Common myeloid progenitor, CD34-positive (primary cell): ENCODE data around the gene ZNF362.

ENCODE experiments used
- CTCF ChIA-PET: fragments of 350-600 bp; sonication (Branson Sonifier 250); formaldehyde crosslinking; loops from one replicate; lab custom pipeline; 2021; ENCODE audit warnings: antibody characterized with exemption; lab: Charles Lee
- POLR2A ChIA-PET: fragments of 350-600 bp; sonication (Branson Sonifier 250); formaldehyde crosslinking; loops from one replicate; lab custom pipeline; 2021; ENCODE audit warnings: antibody characterized with exemption; lab: Charles Lee
- DNase-seq, 3 donors: peaks; one replicate each; pipeline versions ENCODE4 v3.0.0 to v3.0.0-alpha.2; 2013
- H3K27ac ChIP-seq, 2 experiments: 1 replicate in 1 of 2; 2 replicates in 1 of 2; pipeline ENCODE4 v1.7.0; 2013; ENCODE audit warnings: inconsistent platforms in 2 of 2, low read length in 2 of 2, mild to moderate bottlenecking in 2 of 2, low read depth in 1 of 2, moderate library complexity in 1 of 2; ENCODE audit not compliant: severe bottlenecking in 2 of 2, insufficient read depth in 1 of 2, poor library complexity in 1 of 2
- H3K27me3 ChIP-seq, 5 experiments: replicated peaks in 2 of 5; 1 replicate in 3 of 5; 2 replicates in 2 of 5; pipeline versions ENCODE4 v1.6.1 to v1.7.0; 2013; ENCODE audit warnings: low read length in 4 of 5, mild to moderate bottlenecking in 2 of 5, moderate library complexity in 2 of 5, inconsistent platforms in 1 of 5; ENCODE audit not compliant: insufficient read depth in 5 of 5, control insufficient read depth in 4 of 5
- H3K36me3 ChIP-seq, 4 experiments: 1 replicate in 2 of 4; 2 replicates in 2 of 4; pipeline versions ENCODE4 v1.6.1 to v1.7.0; 2013; ENCODE audit warnings: low read length in 3 of 4, control low read depth in 1 of 4, mild to moderate bottlenecking in 1 of 4; ENCODE audit not compliant: control insufficient read depth in 4 of 4, insufficient read depth in 4 of 4
- H3K4me1 ChIP-seq, 4 experiments: 1 replicate in 3 of 4; 2 replicates in 1 of 4; pipeline versions ENCODE4 v1.6.1 to v1.7.1; 2013; ENCODE audit warnings: low read length in 3 of 4, mild to moderate bottlenecking in 3 of 4, control low read depth in 1 of 4, inconsistent platforms in 1 of 4, moderate library complexity in 1 of 4; ENCODE audit not compliant: control insufficient read depth in 4 of 4, insufficient read depth in 4 of 4; ENCODE audit errors: control extremely low read depth in 1 of 4
- H3K4me3 ChIP-seq, 7 experiments: 1 replicate in 4 of 7; 2 replicates in 3 of 7; pipeline versions ENCODE4 v1.5.1 to v1.7.0; 2013; ENCODE audit warnings: mild to moderate bottlenecking in 7 of 7, low read length in 6 of 7, moderate library complexity in 6 of 7, inconsistent platforms in 2 of 7, low read depth in 2 of 7, control low read depth in 1 of 7; ENCODE audit not compliant: insufficient read depth in 4 of 7, control insufficient read depth in 1 of 7; ENCODE audit errors: extremely low read depth in 1 of 7
- H3K9me3 ChIP-seq, 5 experiments: 1 replicate in 4 of 5; 2 replicates in 1 of 5; pipeline versions ENCODE4 v1.6.1 to v1.7.1; 2013; ENCODE audit warnings: low read length in 4 of 5, mild to moderate bottlenecking in 2 of 5, inconsistent platforms in 1 of 5, low read depth in 1 of 5, moderate library complexity in 1 of 5; ENCODE audit not compliant: control insufficient read depth in 4 of 5, insufficient read depth in 2 of 5; ENCODE audit errors: control extremely low read depth in 1 of 5
- WGBS: methylation state at CpG from one replicate; pipeline ENCODE4 v1.1.5; 2013; ENCODE audit not compliant: insufficient coverage; 5-methylcytosine and 5-hydroxymethylcytosine counted together

ZNF362 gene

GRCh38 chr1:33274446-33274845 is 18.2 kb downstream of the ZNF362 start:
- CTCF ChIA-PET, result interaction anchor here (1.9 kb wide), 1 partner anchor 10 kb away, joined by 7 read pairs; no protein-coding TSS in a partner anchor
- H3K27me3 ChIP-seq, result no peaks in the 10 kb centered on the region
- H3K4me3 ChIP-seq, result no peak overlapping the region
- no peak for DNase-seq
- peaks cover 14 to 71% (median 46%) of the 10 kb centered on the region in 4 experiments for H3K36me3 ChIP-seq
- H3K4me1 ChIP-seq, result peaks cover 0 to 2% (median 0%) of the 10 kb centered on the region in 4 experiments
- POLR2A ChIA-PET, result no interaction called here
- no peaks in the 10 kb centered on the region for H3K9me3 ChIP-seq
- no peak overlapping the region for H3K27ac ChIP-seq
- no CpG with 5 or more reads among the region's 1 CpG for WGBS

- ChIA-PET POLR2A (no interaction called here), CTCF (interaction anchor here (1.9 kb wide), 1 partner anchor 10 kb away, joined by 7 read pairs; no protein-coding TSS in a partner anchor)
- WGBS, result 94% methylated on average over 6 of the region's 6 CpGs
- H3K9me3 ChIP-seq, result no peaks in the 10 kb centered on the region
- no peaks in the 10 kb centered on the region for H3K27me3 ChIP-seq
- peak; percentile 11 to 64 (median 33) for DNase-seq
- H3K4me3 ChIP-seq, result no peak overlapping the region
- H3K36me3 ChIP-seq, result peaks cover 18 to 70% (median 46%) of the 10 kb centered on the region in 4 experiments
- no peak overlapping the region for H3K27ac ChIP-seq
- H3K4me1 ChIP-seq, result peaks cover 0 to 2% (median 0%) of the 10 kb centered on the region in 4 experiments
Observed at GRCh38 chr1:33275195-33275594, 18.9 kb downstream of the ZNF362 start.

GRCh38 chr1:33275706-33276572 is 19.6 kb downstream of the ZNF362 start:
- H3K36me3 ChIP-seq, result peaks cover 18 to 69% (median 44%) of the 10 kb centered on the region in 4 experiments
- no peaks in the 10 kb centered on the region for H3K27me3 ChIP-seq
- DNase-seq, result no peak
- ChIA-PET POLR2A (no interaction called here), CTCF (no interaction called here)
- H3K27ac ChIP-seq, result no peak overlapping the region
- H3K9me3 ChIP-seq, result no peaks in the 10 kb centered on the region
- WGBS, result 96% methylated on average over 40 of the region's 45 CpGs
- no peak overlapping the region for H3K4me3 ChIP-seq
- H3K4me1 ChIP-seq, result peaks cover 0 to 2% (median 0%) of the 10 kb centered on the region in 4 experiments

DNA sequence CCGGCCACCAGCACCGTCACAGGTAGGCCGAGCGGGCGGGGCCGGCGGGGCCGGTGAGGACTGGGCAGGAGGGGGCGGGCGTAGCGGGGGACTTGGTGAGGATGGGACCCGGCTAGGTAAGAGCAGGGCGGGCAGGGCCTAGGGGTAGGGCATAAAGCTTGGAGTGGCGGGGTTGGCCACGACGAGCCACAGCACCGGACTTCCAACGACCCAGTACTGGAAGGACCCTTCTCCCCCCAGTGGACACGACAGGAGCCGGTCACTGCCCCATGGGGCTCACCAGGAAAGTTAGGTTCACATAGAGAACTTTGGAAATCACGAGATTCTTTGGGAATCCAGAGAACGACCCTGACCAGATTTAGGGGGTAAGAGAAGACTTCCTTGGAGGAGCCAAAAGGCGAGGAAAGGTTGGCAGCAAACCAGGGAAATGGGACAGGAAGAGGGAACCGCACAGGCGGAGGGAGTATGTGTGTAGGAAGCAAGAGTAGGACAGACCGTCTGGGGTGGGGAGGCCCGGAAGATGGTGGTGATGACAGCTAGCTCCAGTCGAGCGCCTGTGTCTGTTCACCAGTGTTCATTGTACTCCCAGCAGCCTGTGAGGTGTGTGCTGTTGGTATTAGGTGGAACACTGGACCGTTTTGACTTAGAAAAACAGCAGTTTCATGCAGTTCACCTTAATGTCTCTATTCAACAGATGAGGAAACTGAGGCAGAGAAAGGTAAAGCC is 20.4 kb downstream of the ZNF362 start:
- 94% methylated on average over 29 of the region's 30 CpGs for WGBS

GRCh38 chr1:33277488-33278084 is 21.3 kb downstream of the ZNF362 start:
- Histone ChIP-seq H3K9me3 (no peaks in the 10 kb centered on the region), H3K27ac (no peak overlapping the region), H3K4me1 (peaks cover 0 to 2% (median 0%) of the 10 kb centered on the region in 4 experiments), H3K4me3 (no peak overlapping the region), H3K27me3 (no peaks in the 10 kb centered on the region), H3K36me3 (peaks cover 25 to 75% (median 52%) of the 10 kb centered on the region in 4 experiments)
- WGBS, result 85% methylated on average over 9 of the region's 11 CpGs
- POLR2A ChIA-PET, result no interaction called here
- CTCF ChIA-PET, result interaction anchor here (1.0 kb wide), 1 partner anchor 18 kb away, joined by 4 read pairs; no protein-coding TSS in a partner anchor
- DNase-seq, result no peak

More for the DNA sequence above, 20.4 kb downstream of the ZNF362 start:
- no peaks in the 10 kb centered on the region for H3K27me3 ChIP-seq
- H3K4me3 ChIP-seq, result no peak overlapping the region
- POLR2A ChIA-PET, result no interaction called here
- H3K27ac ChIP-seq, result no peak overlapping the region
- H3K36me3 ChIP-seq, result peaks cover 24 to 71% (median 49%) of the 10 kb centered on the region in 4 experiments
- CTCF ChIA-PET, result no interaction called here
- no peaks in the 10 kb centered on the region for H3K9me3 ChIP-seq
- DNase-seq, result no peak
- peaks cover 0 to 2% (median 0%) of the 10 kb centered on the region in 4 experiments for H3K4me1 ChIP-seq

DNA sequence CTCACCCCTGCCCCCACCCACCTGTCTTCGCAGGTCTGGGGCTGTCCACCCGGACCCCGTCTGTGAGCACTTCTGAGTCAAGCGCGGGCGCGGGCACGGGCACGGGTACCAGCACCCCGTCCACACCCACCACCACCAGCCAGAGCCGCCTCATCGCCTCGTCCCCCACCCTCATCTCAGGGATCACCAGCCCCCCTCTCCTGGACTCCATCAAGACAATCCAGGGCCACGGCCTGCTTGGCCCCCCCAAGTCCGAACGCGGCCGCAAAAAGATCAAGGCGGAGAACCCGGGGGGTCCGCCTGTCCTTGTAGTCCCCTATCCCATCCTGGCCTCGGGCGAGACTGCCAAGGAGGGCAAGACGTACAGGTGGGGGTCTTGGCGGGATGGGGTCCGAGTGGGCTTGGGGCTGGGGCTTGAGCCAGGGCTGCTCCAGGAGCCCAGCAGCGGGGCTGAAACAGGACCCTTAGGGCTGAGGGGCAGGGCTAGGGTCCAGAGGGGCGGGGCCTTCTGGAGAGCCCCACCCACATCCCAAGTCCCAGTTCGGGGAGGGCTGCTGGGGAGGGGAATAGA is 23.9 kb downstream of the ZNF362 start:
- H3K4me1 ChIP-seq, result no peaks in the 10 kb centered on the region
- no peaks in the 10 kb centered on the region for H3K27me3 ChIP-seq
- ChIA-PET POLR2A (no interaction called here), CTCF (interaction anchor here (0.8 kb wide), 1 partner anchor 61 kb away, joined by 3 read pairs; no protein-coding TSS in a partner anchor)
- no peak for DNase-seq
- no peaks in the 10 kb centered on the region for H3K9me3 ChIP-seq
- H3K36me3 ChIP-seq, result peaks cover 30 to 86% (median 53%) of the 10 kb centered on the region in 4 experiments
- H3K4me3 ChIP-seq, result no peak overlapping the region
- H3K27ac ChIP-seq, result no peak overlapping the region
- WGBS, result 98% methylated on average over 16 of the region's 29 CpGs
